OCI-LY7 (cell line): ENCODE results near the gene ZNF200.

ENCODE experiments used
- CTCF ChIP-seq: fragments of 200-600 bp; sonication (generic); conservative IDR thresholded peaks from 2 replicates; pipeline ENCODE4 v1.5.1; 2014; ENCODE audit warnings: mild to moderate bottlenecking, antibody characterized with exemption, low read length, moderate library complexity, mixed read lengths
- EZH2phosphoT487 ChIP-seq: fragments of 200-600 bp; sonication (generic); IDR thresholded peaks from 2 replicates; pipeline ENCODE4 v1.6.1; 2018; ENCODE audit warnings: low read depth, borderline replicate concordance, mild to moderate bottlenecking, mixed run types, antibody characterized with exemption, low read length, moderate library complexity, mixed read lengths

GRCh38 chr16:3256146-3256865 is 21.3 kb upstream of the ZNF200 start, which contains the start of gene MEFV:
- TF ChIP-seq CTCF (no peak), EZH2phosphoT487 (no peak)
